GM18868 (cell line): Measurements from ENCODE around the gene ZNF786.
"Not testable (repeated sequence)": the region's sequence is repeated elsewhere in the genome, so short reads cannot be mapped to it uniquely, and the experiment has no call there.

Experiments used
- ATAC-seq: cut with Tn5 transposase; IDR thresholded peaks from one replicate; pipeline ENCODE4 v1.9.1; 2021; ENCODE audit warnings: mild to moderate bottlenecking, moderate library complexity; ENCODE audit not compliant: unreplicated experiment

The ZNF786 gene

DNA sequence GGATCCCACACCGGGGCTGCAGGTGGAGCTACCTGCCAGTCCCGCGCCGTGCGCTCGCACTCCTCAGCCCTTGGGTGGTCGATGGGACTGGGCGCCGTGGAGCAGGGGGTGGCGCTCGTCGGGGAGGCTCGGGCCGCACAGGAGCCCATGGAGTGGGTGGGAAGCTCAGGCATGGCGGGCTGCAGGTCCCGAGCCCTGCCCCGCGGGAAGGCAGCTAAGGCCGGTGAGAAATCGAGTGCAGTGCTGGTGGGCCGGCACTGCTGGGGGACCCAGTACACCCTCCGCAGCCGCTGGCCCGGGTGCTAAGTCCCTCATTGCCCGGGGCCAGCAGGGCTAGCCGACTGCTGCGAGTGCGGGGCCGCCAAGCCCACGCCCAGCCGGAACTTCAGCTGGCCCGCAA, 51.9 kb downstream of the ZNF786 start:
- not testable (repeated sequence) for ATAC-seq

DNA sequence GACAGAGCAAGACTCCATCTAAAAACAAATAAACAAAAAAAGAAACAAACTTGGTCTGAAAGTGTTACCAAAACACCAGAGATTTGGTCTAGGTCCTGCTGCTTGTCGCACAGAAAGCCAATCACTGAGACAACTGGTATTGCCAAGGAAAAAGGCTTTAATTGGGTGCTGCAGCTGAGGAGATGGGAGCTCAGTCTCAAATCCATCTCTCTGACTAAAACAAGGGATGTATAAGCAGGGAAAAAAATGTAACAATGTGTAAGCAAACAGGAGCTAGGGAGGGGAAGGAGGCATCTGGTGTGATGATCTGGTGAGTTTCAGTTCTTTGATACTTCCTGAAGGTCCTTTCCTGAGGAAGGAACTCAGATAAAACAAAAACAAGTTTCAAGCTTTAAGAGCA, 53.8 kb downstream of the ZNF786 start:
- no peak for ATAC-seq

DNA sequence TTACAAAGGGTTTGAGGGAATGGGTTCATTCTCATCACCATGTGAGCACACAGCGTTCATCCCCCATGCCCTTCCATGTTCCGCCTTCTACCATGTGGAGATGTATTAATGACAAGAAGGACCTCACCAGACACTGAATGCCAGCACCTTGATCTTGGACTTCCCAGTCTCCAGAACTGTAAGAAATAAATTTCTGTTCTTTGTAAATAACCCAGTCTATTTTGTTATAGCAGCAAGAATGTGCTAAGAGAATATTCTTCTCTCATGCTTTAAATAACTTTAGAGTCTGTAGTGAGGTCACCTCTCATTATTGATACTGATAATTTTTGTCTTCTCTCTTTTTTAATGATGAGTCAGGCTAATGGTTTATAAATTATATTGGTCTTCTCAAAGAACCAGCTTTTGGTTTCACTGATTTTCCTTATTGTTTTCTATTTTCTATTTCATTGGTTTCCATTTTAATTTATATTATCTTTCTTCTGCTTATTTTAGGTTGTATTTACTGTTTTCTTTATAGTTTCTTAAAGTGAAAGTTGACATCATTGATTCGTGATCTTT, 59.1 kb downstream of the ZNF786 start:
- no peak for ATAC-seq

DNA sequence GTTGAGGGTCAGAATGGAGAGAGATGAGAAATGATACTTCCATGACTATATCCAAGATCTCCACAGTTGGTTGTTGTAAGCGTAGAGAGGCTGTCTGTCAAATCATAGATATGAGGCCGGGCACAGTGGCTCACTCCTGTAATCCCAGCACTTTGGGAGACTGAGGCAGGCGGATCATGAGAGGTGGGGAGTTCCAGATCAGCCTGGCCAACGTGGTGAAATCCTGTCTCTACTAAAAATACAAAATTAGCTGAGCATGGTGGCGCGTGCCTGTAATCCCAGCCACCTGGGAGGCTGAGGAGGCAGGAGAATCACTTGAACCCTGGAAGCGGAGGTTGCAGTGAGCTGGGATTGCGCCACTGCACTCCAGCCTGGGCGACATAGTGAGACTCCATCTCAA, 60.1 kb downstream of the ZNF786 start:
- not testable (repeated sequence) for ATAC-seq

DNA sequence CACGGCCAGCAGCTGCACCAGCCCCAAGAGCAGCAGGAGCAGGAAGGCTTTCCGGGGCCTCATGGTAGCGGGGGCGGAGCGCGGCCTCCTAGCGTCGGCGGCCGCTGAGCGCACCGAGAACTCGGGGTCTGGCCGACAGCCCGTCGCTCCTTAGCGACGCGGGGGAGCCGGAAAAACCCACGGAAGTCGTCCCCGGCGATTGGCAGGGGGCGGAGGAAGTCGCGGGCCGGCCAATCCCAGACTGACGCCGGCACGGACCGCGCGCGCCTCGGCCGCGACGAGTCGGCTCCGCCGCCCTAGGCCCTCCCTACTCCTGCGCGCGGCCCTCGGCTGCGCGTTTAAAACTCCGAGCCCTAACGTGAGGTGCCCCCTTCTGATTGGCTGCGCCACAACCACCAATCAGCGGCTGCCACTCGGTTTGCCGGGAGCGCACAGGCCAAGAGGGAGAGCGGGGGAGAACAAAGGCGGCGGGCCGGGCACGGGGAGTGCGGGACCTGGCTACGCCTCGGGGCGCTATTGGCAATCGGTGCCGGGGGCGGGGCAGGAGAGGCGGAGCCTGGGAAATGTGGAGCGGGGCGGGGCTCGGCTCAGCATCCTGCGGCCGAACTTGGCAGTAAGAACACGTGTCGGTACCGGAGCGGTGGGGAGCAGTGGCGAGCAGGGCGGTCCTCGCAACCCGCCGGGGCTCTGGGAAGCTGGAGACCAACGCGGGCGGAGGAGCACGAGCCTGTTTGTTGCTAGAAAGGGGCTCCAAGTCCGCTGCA, 62.0 kb downstream of the ZNF786 start, which contains the start of gene PDIA4:
PDIA4 (minus strand) TSS at position 160 of the 764 bp plus-strand sequence; CDS start at position 63, 97 bp downstream.
- ATAC-seq, result peak; percentile 92

DNA sequence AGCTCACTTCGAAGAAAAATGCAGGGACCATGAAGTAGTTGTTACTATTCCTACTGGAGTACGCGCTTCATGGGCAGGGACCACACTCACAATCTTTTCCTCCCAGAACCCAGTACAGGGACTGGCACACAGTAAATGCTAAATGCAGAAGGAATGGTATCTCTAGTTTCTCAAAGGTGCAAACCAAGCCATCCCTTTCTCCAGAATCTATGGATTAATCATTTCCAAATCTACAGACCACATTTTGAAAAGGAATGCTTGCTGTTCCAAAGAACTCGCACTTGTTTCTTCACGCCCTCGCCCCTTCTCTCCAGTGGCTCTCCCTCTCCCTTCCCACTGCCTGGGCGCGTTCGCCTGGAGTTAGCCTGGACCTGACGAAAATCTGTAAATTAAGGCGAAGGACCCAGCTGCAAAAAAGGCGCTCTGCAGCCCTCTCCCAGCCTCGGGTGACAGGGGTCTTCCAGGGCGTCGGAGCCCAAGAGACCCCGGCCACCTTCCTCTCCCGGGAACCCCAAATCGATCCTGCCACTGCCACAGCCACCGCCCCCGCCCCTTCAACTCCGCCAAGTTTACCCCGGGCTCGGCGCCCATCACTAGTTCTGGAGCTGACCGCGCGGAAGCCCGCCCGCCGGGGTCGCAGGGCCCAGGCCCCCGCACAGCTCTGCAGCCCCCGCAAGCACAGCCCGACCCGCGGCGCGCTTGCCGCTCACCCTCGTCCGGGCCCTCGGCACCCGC, 62.7 kb downstream of the ZNF786 start:
- ATAC-seq, result no peak

DNA sequence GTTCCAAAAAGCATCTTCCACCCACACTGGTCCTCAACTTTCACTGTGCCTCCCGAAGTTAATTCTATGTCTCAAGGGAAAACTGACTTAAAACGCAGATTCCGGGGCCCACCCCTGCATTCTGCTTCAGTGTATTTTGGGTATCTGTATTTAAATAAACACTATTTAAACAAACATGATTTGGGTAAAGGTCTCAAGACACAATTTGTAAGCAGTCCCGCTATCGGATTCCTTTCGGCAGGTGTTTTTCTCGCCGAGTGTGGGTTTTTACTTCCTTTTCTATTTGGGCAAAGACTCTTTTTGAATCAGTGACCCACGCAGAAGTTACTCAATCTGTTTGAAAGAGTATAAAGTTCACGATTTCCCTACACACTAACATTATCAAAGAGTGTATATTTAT, 63.5 kb downstream of the ZNF786 start:
- no peak for ATAC-seq

DNA sequence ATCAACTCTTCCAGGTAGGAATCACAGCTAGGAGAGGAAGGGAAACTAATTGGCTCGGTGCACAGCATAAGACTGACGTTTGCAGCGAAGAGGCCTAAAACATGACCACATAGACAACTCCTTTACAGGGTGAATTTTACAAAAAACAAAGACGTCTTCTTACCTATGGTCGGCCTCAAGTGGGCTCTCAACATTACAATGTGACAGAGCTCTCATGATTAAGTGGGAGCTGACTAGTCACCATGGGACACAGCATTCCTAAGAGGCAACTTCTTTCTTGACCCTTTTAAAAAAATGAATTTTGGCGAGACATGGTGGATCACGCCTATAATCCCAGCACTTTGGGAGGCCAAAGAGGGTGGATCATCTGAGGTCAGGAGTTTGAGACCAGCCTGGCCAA, 66.9 kb downstream of the ZNF786 start:
- ATAC-seq, result no peak

DNA sequence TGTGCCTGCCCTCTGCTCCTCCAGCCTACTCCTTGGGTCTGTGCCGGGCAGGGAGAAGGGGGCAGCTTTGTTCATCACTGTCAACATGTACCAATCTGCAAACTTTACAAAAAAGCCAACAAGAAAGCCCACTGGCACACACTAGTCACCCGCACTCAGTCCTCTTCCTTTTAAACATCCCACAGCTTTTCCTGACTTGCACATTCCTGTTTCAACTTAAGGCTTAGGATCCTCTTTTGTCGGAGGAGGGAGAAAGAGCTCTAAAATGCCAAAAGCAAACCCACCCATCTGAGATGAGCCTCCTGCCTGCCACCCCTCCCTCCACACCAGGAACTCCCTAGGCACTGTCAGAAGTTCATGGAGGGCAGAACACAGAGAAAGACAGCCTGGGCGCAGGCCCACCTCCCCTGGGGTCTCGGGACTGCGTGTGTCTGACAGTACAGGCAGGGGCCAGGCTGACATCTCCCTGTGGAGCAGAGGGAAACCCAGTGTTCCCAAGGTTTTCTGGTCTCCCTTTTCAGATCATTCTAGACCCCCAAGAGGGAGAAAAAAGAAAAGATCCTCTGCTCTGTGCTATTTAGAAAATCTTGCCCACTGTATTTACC, 67.7 kb downstream of the ZNF786 start:
- ATAC-seq, result no peak

DNA sequence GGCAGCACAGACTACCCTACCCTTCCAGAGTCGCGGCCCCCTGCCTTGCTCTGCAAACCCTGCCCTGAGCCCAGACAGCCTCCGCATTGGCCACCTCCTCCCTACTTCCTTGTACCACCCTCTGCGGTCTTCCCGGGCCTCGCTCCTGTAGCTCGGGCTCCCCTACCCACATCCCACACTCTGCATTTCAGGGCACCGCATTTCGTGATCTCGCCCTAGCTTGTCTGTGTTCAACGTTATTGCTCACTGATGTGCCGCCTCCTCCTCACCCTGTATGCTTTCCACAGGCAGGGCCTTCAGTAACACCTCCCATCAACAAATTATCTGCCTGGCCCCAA, 68.8 kb downstream of the ZNF786 start:
- ATAC-seq, result peak; percentile 75

DNA sequence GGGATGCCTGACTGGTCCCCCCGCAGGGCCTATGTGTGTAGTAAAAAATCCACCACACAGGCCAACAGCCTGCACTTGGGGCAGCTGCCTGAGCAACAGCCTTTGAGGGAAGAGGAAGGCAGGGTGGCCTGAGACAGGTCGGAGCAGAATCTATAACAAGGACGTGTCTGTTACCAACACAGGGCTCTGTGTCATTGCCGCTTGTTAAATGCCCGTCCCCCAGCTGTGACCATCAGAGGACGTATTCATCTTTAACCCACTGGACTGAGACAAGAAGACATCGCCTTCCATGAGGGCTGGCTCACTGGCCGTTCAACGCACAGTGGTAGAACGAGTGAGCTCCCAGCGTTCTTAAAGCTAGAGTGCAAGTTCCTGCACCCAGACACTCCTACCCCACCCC, 70.0 kb downstream of the ZNF786 start:
- ATAC-seq, result no peak
